NCI-H2171 (cell line): ENCODE measurements around the gene MAGI2.

Experiments used
- DNase-seq: peaks from one replicate; lab custom pipeline; 2025; lab: John Stamatoyannopoulos, UW

The MAGI2 gene

DNA sequence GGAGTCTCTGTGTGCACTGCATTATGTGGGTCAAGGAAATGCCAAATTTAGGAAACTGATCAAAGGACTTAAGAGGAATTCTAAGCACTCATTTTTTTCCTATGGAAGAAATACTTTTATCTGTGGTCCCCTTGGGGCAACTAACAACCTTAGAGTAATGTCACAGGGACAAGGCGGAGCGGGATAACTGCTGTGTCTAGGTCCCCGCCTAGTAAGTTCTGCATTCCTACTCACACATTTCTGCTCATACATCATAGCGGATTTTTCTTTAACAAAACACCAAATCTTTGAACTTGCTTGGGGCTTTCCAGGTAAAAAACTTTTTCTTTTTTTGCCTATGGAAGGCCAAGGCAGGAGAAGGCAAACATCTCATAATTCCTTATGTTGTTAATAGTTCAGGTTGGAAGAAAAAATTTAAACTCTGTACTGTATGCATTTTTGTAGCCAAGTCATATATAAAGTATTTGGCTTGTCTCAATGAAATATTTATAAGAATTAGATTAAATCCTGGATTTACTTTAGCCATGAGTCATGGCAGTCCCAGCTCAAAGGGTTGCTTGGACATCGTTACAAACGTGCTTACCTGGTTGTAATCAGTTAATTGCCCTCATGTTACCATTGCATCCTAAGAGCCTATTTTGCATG lies 1369.9 kb downstream of the MAGI2 start:
- DNase-seq: no peak

GRCh38 chr7:78082556-78082955 lies 1370.9 kb downstream of the MAGI2 start:
- no peak for DNase-seq

- no peak for DNase-seq
Observed at GRCh38 chr7:78081888-78082287, 1371.6 kb downstream of the MAGI2 start.

GRCh38 chr7:78081344-78081743 lies 1372.1 kb downstream of the MAGI2 start:
- DNase-seq: no peak

DNA sequence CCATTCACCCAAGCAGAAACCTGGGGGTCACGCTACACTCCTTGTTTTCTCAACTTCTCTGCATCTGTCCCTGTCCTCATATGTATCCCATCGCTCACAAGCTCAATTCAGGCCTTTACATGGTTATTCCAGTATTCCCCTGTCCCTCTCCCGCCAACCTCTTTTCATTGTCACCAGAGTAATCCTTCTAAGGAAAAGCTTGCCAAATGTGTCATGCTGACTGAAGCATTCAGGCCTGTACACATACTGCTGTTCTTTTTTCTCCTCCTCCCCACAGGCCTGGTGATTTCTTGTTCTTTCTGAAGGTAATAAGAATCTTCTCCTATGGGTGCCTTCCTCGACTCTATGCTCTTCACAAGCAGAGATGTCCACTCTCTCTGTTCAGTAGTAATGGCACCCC lies 1372.7 kb downstream of the MAGI2 start:
- no peak for DNase-seq

- no peak for DNase-seq
Observed at GRCh38 chr7:78080241-78080640, 1373.2 kb downstream of the MAGI2 start.

GRCh38 chr7:78074713-78075112 lies 1378.8 kb downstream of the MAGI2 start:
- DNase-seq: no peak

- DNase-seq: no peak
Observed at GRCh38 chr7:78073609-78074382, 1379.7 kb downstream of the MAGI2 start.

- DNase-seq: no peak
Observed at GRCh38 chr7:78072201-78072590, 1381.3 kb downstream of the MAGI2 start.

GRCh38 chr7:78071491-78072200 lies 1381.8 kb downstream of the MAGI2 start:
- no peak for DNase-seq

GRCh38 chr7:78066599-78066998 lies 1386.9 kb downstream of the MAGI2 start:
- DNase-seq: no peak

DNA sequence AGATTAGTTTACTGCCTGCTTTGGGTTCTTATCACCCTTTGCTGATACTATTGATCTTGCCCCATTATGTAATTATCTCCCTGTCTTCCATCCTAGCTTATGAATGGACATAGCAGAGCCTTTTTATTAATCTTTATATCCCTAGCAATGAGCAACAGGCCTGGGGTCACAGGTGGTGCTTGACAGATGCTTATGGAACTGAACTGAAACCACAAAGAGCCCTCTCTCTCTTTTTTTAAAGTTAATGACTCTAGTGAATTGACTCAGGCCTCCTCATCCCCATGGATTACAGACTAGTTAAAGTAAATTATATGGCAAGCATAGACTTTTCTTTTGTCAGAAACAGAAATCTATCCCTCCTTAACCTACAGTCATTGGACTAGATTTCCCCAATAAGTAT lies 1389.7 kb downstream of the MAGI2 start:
- DNase-seq: peak; percentile 15

- DNase-seq: no peak
Observed at GRCh38 chr7:78062214-78062613, 1391.3 kb downstream of the MAGI2 start.

GRCh38 chr7:78057571-78057970 lies 1395.9 kb downstream of the MAGI2 start:
- no peak for DNase-seq

- no peak for DNase-seq
Observed at GRCh38 chr7:78055599-78055998, 1397.9 kb downstream of the MAGI2 start.

DNA sequence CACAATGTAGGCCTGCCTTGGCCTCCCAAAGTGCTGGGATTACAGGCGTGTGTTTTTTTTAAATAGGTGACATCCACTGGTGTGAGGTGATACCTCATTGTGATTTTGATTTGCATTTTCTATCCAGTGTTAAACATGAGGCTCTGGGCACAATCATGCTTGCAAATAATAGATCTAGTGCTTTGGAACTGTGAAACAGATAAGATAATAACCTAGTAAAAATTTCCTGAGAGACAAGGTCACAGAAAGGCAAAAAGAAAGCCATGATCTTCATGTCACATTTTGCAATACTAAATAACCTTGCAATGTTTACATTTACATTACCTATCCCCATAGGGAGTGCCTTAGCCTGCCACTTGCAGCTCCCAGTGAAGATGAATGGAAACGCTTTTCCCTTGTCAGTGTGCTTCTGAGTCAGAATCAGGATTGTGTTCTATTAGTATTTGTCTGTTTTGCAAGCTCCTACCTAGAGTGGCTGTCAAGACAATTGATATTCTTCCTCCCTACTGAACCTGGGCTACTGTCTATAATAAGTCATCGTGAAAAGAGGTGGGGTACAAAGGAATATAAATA lies 1398.4 kb downstream of the MAGI2 start:
- DNase-seq: no peak

DNA sequence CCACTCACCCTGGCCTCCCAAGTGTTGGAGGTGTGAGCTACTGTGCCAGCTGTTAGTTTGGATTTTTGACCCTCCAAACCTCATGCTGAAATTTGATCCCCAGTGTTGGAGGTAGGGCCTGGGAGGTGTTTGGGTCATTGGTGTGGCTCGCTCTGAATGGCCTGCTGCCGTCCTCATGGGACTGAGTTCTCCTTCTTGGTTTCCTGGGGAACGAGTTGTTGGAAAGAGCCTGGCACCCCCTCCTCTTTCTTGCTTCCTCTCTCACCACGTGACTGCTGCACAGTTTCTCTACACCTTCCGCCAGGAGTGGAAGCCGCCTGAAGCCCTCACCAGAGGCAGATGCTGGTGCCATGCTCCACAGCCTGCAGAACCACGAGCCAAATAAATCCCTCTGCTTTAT lies 1401.4 kb downstream of the MAGI2 start:
- no peak for DNase-seq

- no peak for DNase-seq
Observed at GRCh38 chr7:78047800-78048199, 1405.7 kb downstream of the MAGI2 start.

DNA sequence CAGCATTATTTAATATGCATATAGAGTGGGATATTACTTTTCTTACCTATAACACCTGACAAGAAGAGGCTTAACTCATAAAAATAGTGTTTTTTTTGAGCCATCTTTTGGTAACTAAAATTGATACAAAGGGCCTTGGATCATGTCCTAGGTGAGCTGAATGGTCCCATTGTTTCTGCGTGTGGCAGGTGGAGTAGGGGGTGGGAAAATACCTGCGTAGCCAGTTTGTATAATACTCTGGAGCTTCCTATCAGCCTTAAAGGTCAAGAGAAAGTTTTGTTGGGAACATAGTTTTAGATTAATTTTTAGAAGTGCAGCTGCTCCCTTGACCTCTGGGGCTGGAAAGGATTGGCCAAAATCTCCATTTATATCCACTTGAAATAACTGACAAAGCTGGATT lies 1410.3 kb downstream of the MAGI2 start:
- no peak for DNase-seq

DNA sequence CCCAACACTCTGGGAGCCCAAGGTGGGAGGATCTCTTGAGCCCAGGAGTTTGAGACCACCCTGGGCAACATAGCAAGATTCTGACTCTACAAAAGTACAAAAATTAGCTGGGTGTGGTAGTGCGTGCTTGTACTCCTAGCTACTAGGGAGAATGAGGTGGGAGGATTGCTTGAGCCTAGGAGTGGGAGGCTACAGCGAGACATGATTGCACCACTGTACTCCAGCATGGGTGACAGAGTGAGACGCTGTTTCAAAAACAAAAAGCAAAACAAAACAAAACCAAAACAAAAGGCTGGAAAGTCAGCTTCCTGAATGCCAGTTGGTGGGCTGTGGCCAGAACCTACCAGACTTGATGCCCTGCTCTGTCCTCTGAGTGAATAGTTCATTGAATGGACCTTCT lies 1412.0 kb downstream of the MAGI2 start:
- DNase-seq: no peak

GRCh38 chr7:78039790-78040776 lies 1413.4 kb downstream of the MAGI2 start:
- DNase-seq: no peak
